Hepatocyte (in vitro differentiated cells): ENCODE data around the gene PDZD8.

Experiments used
- CTCF ChIP-seq: fragments of 200-600 bp; sonication (generic); IDR thresholded peaks from 2 replicates; pipeline ENCODE4 v1.5.1; 2016; ENCODE audit warnings: antibody characterized with exemption, mild to moderate bottlenecking; ENCODE audit not compliant: poor library complexity
- EZH2 ChIP-seq: fragments of 200-600 bp; sonication (generic); IDR thresholded peaks from 2 replicates; pipeline ENCODE4 v1.6.1; 2016; ENCODE audit warnings: antibody characterized with exemption, mild to moderate bottlenecking, borderline replicate concordance
- EZH2phosphoT487 ChIP-seq: fragments of 200-600 bp; sonication (generic); IDR thresholded peaks from one replicate; pipeline ENCODE4 v1.6.1; 2018; ENCODE audit warnings: antibody characterized with exemption, mild to moderate bottlenecking, low read depth, moderate library complexity; ENCODE audit not compliant: unreplicated experiment, severe bottlenecking

- TF ChIP-seq CTCF (no peak), EZH2 (no peak), EZH2phosphoT487 (no peak)
Observed at GRCh38 chr10:117239051-117239450, 136.2 kb downstream of the PDZD8 start.
